Subcutaneous adipose tissue (tissue), 4 donors: Measurements from ENCODE around the gene LIN9. TPM values are rescaled to one million over a fixed set of nuclear protein-coding genes. Genes with fewer than 3 reads are reported as not detected.

Source experiments
- total RNA-seq, 4 donors: library from RNA; depleted of rRNA; stranded (reverse); fragments of >200 nt; gene quantifications; one replicate each; pipeline ENCODE4 v1.1.0, GENCODE V29; 2016
- TF ChIP-seq, protein P1 (sequence below): fragments of 450-650 bp; IDR thresholded peaks from one replicate; pipeline ENCODE4 v1.5.1; 2016; ENCODE audit warnings: low read depth, mild to moderate bottlenecking, control low read depth, antibody characterized with exemption, moderate library complexity

LIN9 gene
- total RNA-seq, 4 donors from 2014 or later = 1.8 to 4.1 (median 2.1) TPM

DNA sequence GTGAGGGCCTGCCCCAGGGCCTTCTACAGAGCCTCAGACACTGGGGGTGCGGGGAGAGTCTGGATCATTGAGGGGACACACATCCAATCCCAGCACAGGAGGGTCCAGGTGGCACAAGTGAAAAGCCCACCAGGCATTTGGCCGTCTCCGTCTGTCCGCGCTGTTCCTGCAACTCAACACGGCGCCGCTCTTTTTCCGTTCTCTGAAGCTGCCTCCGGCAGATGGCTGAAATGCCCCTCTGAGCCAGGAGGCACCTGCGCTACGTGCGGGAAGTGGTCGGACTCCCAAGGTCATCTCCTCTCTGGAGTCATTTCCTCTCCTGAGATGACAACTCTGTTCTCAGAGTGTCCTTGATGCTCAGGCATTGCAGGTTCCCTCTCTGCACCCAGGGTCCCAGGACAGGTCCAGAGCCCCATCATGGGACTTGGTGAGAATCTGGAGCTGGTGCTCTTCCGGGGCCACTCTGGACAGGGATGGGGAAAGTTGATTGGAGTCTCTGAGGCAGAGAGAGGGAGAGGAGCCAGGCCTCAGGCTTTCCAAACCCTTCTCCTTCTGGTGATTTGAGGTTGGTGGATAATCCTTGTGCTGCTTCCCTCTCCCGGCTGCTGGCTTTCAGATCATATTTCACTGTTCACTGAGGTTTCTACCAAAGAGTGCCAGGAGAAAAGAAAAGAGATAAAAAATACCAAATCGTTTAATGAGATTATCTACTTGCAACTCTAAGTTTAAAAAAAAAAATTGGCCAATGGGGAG lies 99.5 kb downstream of the LIN9 start:
- TF ChIP-seq, protein P1, sequence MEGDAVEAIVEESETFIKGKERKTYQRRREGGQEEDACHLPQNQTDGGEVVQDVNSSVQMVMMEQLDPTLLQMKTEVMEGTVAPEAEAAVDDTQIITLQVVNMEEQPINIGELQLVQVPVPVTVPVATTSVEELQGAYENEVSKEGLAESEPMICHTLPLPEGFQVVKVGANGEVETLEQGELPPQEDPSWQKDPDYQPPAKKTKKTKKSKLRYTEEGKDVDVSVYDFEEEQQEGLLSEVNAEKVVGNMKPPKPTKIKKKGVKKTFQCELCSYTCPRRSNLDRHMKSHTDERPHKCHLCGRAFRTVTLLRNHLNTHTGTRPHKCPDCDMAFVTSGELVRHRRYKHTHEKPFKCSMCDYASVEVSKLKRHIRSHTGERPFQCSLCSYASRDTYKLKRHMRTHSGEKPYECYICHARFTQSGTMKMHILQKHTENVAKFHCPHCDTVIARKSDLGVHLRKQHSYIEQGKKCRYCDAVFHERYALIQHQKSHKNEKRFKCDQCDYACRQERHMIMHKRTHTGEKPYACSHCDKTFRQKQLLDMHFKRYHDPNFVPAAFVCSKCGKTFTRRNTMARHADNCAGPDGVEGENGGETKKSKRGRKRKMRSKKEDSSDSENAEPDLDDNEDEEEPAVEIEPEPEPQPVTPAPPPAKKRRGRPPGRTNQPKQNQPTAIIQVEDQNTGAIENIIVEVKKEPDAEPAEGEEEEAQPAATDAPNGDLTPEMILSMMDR = no peak

DNA sequence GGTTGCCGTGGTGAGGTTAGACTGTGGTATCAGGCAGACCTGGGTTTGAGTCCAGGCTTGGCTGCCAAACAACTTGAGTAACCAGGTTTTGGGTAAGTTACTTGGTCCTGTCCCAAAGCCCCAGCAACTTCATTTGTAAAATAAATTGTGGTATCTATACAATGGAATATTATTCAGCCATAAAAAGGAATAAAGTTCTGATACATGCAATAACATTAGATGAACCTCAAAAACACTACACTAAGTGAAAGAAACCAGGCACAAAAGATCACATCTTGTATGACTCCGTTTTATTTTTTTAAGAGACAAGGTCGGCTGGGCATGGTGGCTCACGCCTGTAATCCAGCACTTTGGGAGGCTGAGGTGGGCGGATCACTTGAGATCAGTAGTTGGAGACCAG lies 101.9 kb downstream of the LIN9 start:
- TF ChIP-seq, protein P1 = no peak

DNA sequence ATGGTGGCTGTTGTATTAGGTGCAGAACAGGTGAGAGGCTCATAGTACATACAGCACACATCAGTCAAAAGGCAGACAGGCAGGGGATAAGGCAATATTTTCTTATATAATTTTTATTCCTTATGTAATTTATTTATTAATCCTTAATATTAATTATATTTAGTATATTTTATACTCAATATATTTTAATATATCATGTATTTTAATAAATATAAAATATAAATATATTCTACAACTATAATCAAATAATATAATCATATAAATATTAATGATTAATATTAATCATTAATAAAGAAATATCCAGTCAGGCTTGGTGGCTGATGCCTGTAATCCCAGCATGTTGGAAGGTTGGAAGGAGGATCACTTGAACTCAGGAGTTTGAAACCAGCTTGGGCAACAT lies 104.8 kb downstream of the LIN9 start:
- TF ChIP-seq, protein P1 = no peak

DNA sequence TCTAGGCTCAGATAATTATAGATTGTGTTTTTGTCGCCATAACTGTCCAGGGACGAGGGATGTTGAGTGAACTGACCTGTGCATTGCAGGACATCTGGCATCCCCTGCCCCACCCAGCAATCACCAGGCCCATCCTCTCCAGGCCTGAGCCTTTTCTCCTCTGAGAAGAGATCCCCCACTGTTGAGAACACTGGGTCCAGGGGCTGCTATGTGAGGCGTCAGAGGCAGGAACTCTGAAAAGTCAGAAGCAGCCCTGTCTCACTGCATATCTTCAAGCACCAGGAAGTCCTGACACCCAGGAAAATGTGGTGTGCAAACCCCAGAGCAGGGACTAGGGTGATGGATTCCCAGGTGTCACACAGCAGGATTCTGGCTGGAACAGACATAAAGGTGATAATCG lies 105.3 kb downstream of the LIN9 start:
- TF ChIP-seq, protein P1 = no peak

DNA sequence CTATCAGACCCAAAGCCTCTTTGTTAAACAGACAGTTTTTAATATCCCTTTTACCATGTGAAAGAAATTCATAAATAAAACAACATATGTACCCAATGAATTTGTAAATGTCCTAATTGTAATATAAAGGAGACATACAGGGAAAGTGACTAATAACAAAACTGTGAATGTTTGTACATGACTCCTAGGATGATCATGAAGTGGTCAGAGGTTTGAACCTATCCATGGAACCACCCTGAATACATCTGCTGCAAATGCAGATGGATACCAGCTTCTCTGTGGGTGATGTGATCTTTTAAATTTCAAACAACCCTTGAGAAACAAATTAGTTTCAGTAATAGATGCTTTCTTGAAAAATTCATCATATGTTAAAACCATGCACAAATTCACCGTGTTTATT lies 105.7 kb downstream of the LIN9 start:
- TF ChIP-seq, protein P1 = no peak

DNA sequence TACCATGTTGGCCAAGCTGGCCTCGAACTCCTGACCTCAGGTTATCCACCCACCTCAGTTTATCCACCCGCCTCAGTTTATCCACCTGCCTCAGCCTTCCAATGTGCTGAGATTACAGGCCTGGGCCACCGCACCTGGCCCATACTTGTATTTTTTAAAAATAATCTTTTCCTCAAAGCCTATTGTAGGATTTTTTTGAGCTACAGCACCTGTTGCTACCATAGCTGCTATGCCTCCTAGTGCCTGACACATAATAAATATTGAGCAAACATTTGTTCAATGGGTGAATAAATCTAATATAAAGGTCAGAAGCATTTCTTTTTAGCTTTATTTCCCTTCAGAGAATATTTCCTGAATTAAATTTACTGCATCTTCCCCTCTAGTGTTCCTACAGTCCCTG lies 106.7 kb downstream of the LIN9 start:
- TF ChIP-seq, protein P1 = no peak

DNA sequence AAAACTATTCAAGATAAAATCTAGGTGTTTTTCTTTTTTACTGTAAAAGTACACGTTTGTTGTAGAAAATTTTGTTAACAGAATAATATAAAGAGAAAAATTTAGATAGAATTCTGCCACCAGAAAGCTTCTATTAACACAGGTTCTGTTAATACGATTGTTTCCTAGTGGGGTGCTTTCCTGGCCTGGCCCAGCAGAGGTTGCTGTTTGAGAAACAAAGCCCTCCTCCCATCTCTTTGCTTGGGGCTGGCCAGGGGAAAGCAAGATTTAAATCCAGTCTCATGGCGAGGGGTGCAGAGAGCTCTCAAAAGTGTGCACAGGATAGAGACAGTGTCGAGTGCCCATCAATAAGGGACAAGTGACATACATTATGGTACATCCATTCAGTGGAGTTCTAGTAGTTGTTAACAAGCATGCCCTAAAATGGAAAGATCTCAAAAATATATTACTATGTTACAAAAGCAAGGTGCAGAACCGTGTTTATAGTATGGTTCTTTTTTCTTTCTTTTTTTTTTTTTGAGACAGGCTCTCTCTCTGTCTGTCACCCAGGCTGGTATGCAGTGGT lies 107.9 kb downstream of the LIN9 start:
- TF ChIP-seq, protein P1 = no peak
